Activated CD4-positive, CD25-positive, alpha-beta regulatory T cell treated with anti-CD3 and anti-CD28 coated beads, Interleukin-2, amount 50 U/mL, for 72 hours (primary cell): ENCODE results near the gene EFCAB6.

ENCODE experiments used
- DNase-seq: peaks from one replicate; pipeline ENCODE4 v3.0.0; 2021

Gene EFCAB6

DNA sequence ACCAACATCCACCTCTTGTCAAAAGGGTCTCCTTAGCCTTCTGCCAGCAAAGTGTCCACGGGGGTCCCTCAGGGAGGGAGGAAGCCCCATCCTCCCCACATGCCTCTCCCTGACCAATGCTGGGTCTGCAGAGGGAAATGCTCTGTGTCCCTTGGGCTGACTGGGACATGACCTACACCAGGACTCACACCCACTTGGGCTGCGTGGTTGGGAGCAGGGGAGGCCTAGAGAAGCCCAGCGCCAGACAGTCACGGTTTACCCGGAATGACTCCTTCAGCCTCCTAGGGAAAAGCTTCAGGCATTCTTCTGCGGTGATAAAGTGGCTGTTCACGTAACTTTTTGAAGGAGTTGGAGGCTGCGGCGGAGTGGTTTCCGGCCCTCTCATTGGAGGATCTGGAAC lies 180.3 kb downstream of the EFCAB6 start:
- no peak for DNase-seq

- DNase-seq: no peak
These were observed 180.9 kb downstream of the EFCAB6 start for GRCh38 chr22:43631201-43631600.

GRCh38 chr22:43630451-43630850 lies 181.7 kb downstream of the EFCAB6 start:
- no peak for DNase-seq

DNA sequence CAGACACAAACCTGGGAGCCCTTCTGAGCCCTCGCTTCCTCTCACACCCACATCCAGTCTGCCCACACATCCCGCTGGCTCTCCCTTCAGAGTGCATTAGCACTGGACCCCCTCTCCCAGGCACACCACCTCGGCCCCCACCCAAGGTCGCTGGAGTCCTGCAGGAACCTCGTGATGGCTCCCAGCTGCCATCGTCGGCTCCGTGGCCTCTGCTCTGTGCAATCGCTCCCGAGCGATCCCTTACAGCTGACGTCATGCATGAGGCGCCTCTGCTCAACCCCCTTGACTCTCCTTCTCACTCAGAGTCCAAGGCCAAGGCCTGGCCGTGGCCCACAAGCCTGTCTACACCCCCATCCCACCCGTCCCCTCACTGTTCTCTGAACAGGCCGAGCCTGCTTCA lies 183.9 kb downstream of the EFCAB6 start:
- no peak for DNase-seq

- no peak for DNase-seq
These were observed 184.5 kb downstream of the EFCAB6 start for GRCh38 chr22:43627485-43628213.

- DNase-seq: no peak
These were observed 186.9 kb downstream of the EFCAB6 start for GRCh38 chr22:43625242-43625641.

DNA sequence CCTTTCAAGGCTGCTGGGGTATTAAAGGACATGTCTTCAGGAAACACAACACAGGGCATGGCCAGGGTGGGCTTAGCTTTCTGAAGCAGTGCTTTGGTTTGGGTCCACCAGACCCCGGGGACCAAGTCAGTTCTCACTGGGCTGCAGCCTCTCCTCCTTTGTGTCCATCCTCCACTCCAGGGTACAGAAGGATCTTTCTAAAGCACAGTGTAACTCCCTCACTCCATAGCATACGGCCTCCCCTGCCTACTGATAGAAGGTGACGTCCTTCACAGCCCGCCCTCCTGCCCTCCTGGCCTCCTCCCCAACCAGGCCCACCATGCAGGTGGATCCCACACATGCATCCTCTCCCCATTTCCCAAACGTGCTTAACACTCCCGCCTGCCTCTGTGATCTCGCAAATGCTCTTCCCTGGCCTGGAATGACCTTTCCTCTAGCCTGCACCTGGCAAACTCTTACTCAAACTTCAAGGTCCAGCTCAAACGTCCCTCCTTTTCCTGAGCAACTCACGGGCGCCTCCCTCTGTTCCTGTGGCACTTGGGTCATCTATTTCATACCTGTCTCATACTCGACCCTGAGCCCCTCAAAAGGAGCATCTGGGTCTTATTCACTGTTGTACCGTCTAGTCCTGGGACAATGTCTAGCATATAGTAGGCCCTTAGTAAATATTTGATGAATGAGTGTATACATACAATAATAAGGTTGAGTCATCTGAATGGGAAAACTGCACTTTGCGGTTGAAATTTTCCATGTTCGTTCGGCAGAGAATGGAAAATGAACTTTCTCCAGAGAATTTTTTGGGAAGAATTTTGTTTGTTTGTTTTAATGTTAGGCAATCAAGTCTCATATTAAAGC lies 187.7 kb downstream of the EFCAB6 start:
- DNase-seq: no peak

DNA sequence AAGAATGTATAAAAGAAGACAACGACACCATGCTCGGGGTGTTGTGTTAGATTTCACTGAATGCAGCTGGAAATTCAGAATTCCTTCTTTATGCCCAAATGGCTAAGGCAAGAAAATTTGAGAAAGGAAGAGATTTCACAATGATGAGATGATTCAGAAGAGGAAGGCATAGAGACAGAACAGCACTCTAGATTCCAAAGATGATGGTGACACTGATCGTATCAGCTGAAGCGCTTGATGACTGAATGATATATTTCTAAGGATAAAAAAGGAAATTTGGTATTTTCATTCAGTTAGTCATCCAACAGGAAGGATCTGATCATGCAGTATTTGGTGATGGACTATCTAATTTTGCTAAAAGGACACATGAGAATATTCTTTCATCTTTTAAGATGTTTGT lies 189.2 kb downstream of the EFCAB6 start:
- no peak for DNase-seq

- DNase-seq: no peak
These were observed 191.9 kb downstream of the EFCAB6 start for GRCh38 chr22:43620197-43620596.

GRCh38 chr22:43618517-43618916 lies 193.6 kb downstream of the EFCAB6 start:
- no peak for DNase-seq

DNA sequence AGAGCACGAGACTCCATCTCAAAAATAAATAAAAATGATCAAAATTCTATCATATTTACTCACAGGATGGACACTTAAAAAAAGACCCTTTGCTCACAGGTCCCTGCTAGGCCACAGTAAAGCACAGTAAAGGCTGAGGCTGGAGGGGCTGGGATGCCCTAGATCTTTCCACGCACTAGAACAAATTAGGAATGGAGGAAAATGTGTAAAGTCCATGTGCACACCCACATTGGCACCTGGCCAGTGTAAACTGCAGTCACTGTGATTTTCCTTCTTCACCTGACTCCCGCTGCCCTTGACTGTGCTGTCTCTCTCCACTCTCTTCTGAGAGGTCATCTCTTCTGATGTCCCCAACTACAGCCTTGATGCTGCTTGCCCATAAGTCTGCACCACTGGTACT lies 195.5 kb downstream of the EFCAB6 start:
- DNase-seq: no peak

GRCh38 chr22:43600265-43600664 lies 211.8 kb downstream of the EFCAB6 start:
- DNase-seq: no peak

GRCh38 chr22:43592476-43592875 lies 219.6 kb downstream of the EFCAB6 start:
- no peak for DNase-seq

DNA sequence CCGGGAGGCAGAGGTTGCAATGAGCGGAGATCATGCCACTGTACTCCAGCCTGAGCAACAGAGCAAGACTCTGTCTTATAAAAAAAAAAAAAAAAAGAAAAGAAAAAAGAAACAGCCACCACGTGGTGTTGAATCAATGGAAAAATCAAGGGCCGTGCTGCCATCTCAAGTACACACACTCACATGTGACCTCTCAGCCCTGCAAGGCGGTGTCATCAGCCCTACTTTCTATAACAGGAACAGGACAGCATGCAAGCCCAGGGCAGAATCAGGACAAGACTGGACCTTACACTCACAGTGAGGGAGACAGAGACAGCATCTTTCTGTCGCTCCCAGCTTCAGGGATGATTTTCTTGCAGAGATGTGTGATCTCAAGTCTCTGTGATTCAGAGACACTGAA lies 220.7 kb downstream of the EFCAB6 start:
- DNase-seq: no peak

- DNase-seq: no peak
These were observed 224.5 kb downstream of the EFCAB6 start for GRCh38 chr22:43587574-43587973.

DNA sequence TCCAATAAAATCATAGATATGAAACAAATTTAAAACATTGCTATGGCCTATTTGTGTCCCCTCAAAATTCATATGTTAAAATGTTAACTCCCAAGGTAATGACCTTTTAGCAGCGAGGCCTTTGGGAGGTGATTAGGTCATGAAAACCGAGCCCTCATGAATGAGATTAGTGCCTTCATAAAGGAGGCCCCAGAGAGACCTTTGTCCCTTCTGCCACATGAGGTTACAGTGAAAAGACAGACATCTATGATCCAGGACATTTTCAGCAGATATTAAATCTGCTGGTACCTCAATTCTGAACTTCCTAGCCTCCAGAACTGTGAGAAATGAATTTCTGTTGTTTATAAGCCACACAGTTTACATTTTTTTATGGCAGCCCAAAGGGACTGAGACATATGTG lies 228.6 kb downstream of the EFCAB6 start:
- DNase-seq: no peak

DNA sequence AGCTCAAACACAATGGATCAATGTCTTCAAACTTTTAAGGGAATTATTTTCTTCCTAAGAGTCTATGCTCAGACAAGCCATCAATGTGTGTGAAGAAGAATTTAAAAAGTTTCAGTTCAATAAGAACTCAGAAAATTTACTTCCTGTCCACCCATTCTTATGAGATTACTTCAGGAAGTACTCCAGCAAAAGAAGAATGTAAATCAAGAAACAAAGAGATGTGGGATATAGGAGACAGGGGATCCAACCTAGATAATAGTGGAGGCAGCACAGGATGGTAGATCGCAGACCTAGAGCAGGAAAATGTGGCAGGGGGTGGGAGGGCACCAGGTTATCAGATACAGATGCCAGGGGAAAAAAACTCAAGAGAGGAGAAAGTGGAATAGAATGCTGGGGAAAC lies 229.7 kb downstream of the EFCAB6 start:
- no peak for DNase-seq

- no peak for DNase-seq
These were observed 231.8 kb downstream of the EFCAB6 start for GRCh38 chr22:43580271-43580750.

DNA sequence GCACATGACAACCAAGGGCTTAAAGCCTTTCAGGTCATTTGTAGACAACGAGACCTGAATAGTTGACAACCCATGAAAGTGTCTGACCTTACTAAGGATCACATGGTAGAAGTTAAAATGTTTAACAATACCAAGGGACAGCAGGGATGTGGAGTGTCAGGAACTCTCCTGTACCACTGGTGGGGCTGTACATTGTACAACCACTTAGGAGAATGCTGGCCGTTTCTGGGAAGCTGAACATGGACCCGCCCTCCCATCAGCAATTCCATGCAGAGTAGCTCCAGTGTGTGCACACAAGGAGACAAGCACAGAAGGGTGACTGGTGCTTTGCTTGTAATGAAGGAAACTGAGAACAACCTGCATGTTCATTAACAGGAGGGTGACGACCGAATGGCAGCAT lies 237.4 kb downstream of the EFCAB6 start:
- DNase-seq: no peak

DNA sequence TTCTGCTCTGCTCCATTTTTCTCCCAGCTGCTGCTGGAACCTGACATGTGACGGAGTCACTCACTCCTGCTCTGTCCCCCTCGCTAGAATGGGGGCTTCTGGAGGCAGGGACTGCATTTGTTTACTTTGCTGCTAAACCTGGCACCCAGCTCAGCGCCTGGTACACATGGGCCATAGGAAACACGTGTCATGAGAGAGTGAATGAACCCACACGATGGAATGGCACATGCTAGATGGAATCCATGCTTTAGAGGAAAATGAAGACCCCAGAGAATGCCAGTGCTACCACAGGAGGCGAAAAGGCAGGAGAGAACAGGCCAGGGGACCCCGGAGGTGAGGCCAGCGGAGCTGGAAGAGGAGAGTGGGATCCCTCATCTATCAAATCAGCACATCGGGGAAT lies 239.4 kb downstream of the EFCAB6 start:
- DNase-seq: no peak

GRCh38 chr22:43571181-43571580 lies 240.9 kb downstream of the EFCAB6 start:
- no peak for DNase-seq

DNA sequence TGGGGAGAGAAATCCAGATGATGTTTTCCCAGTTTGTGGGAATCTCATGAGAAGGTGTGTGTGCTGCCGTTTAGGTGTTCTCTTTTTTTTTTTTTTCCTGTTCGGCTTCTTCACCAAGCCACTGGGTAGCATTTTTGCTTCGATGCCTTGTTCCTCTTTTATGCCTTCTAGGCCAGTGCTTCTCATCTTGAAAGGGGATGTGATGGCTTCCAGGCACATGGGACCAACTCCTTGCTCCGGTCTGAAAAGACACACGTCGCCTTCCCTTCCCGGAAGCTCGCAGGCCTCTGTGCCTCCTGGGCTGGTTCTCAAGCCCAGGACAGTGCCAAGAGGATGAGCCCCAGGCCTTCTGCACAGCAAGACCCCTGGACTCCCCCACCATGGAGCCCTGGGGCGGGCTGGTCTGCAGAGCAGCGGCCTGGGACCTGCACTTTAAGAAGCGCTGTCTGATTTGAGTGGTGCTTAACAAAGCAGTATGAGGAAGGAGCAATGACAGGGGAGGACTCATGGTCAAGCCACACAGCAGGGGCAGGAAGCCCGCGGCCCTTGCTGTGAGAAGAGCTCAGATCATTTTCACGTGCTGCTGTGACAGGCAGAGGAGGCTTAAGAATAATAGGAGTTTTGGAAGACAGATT lies 241.5 kb downstream of the EFCAB6 start:
- no peak for DNase-seq

DNA sequence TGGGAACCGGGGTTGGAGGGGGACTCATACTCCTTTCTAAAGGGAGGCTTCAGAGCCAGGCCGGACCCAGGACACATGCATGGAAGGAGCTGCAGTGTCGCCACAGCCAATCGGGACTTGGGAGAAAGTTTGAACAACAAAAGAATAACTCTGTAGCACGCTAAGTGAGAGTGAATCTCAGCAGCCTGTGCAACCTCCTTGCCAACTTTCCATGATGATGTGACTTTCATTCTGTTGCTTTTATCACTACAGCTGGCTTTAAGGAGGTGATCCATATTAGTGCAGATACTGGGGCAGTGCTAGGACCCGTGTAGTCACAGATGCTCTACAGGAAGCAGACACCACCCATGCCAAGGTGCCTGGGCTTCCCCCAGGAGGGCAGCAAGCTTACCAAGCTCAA lies 243.0 kb downstream of the EFCAB6 start:
- DNase-seq: no peak
